ENCODE measurements around the gene SUGCT.

The SUGCT gene

GRCh38 chr7:40828686-40829600 is 694.1 kb downstream of the SUGCT start:
- H3K27me3 ChIP-seq (ENCODE audit: insufficient read depth, poor library complexity, severe bottlenecking) = no peaks in the 10 kb centered on the region
- no peak for TF ChIP-seq GABPA (IDR thresholded peaks at IDR 0.05; ENCODE audit: low read depth)
- TF ChIP-seq REST (IDR thresholded peaks at IDR 0.05; ENCODE audit: insufficient replicate concordance, low read depth) = no peak
- no peak for TF ChIP-seq SPI1 (IDR thresholded peaks at IDR 0.05; ENCODE audit: borderline replicate concordance, low read depth)
- no peak for TF ChIP-seq CTCF (IDR thresholded peaks at IDR 0.05; ENCODE audit: insufficient read depth, low read length)
- no peak for TF ChIP-seq POLR2AphosphoS5 (IDR thresholded peaks at IDR 0.05; ENCODE audit: low read depth)
- H3K27ac ChIP-seq (replicated peaks) = no peak overlapping the region
- DNase-seq (ENCODE audit: low read depth in 1 of 2, low spot score in 1 of 2) = no peak
- H3K4me3 ChIP-seq (replicated peaks; ENCODE audit: insufficient read depth, low read length) = no peak overlapping the region

- DNase-seq (ENCODE audit: low read depth in 1 of 2, low spot score in 1 of 2) = no peak
- Histone ChIP-seq H3K4me3 (replicated peaks; ENCODE audit: insufficient read depth, low read length) (no peak overlapping the region), H3K27me3 (ENCODE audit: insufficient read depth, poor library complexity, severe bottlenecking) (no peaks in the 10 kb centered on the region), H3K27ac (replicated peaks) (no peak overlapping the region)
- no peak for TF ChIP-seq REST (IDR thresholded peaks at IDR 0.05; ENCODE audit: insufficient replicate concordance, low read depth)
- no peak for TF ChIP-seq CTCF (IDR thresholded peaks at IDR 0.05; ENCODE audit: insufficient read depth, low read length)
- no peak for TF ChIP-seq POLR2AphosphoS5 (IDR thresholded peaks at IDR 0.05; ENCODE audit: low read depth)
- no peak for TF ChIP-seq GABPA (IDR thresholded peaks at IDR 0.05; ENCODE audit: low read depth)
- TF ChIP-seq SPI1 (IDR thresholded peaks at IDR 0.05; ENCODE audit: borderline replicate concordance, low read depth) = no peak
Observed at GRCh38 chr7:40833191-40833887, 698.5 kb downstream of the SUGCT start.

- no peak for DNase-seq (ENCODE audit: low read depth in 1 of 2, low spot score in 1 of 2)
- Histone ChIP-seq H3K27me3 (ENCODE audit: insufficient read depth, poor library complexity, severe bottlenecking) (no peaks in the 10 kb centered on the region), H3K4me3 (replicated peaks; ENCODE audit: insufficient read depth, low read length) (no peak overlapping the region), H3K27ac (replicated peaks) (no peak overlapping the region)
- TF ChIP-seq SPI1 (IDR thresholded peaks at IDR 0.05; ENCODE audit: borderline replicate concordance, low read depth) (no peak), GABPA (IDR thresholded peaks at IDR 0.05; ENCODE audit: low read depth) (no peak), CTCF (IDR thresholded peaks at IDR 0.05; ENCODE audit: insufficient read depth, low read length) (no peak), REST (IDR thresholded peaks at IDR 0.05; ENCODE audit: insufficient replicate concordance, low read depth) (no peak), POLR2AphosphoS5 (IDR thresholded peaks at IDR 0.05; ENCODE audit: low read depth) (no peak)
Observed at GRCh38 chr7:40833888-40834234, 699.1 kb downstream of the SUGCT start.
